Inferior parietal cortex (tissue), 1 donor: ENCODE results near the gene SDK1.

Experiments used
- DNase-seq: peaks from one replicate; pipeline ENCODE4 v3.0.0-alpha.2; 2016; ENCODE audit errors: extremely low spot score

Gene SDK1

GRCh38 chr7:3412871-3413270 is 111.8 kb downstream of the SDK1 start:
- DNase-seq, result no peak

- no peak for DNase-seq
Observed at GRCh38 chr7:3415861-3416312, 114.8 kb downstream of the SDK1 start.

- no peak for DNase-seq
Observed at GRCh38 chr7:3416453-3416852, 115.4 kb downstream of the SDK1 start.

- no peak for DNase-seq
Observed at GRCh38 chr7:3425087-3425486, 124.0 kb downstream of the SDK1 start.

GRCh38 chr7:3426064-3426463 is 125.0 kb downstream of the SDK1 start:
- DNase-seq, result no peak

GRCh38 chr7:3427957-3428356 is 126.9 kb downstream of the SDK1 start:
- peak; percentile 13 for DNase-seq

GRCh38 chr7:3429981-3430380 is 128.9 kb downstream of the SDK1 start:
- DNase-seq, result no peak

- no peak for DNase-seq
Observed at GRCh38 chr7:3430588-3430987, 129.5 kb downstream of the SDK1 start.

- DNase-seq, result no peak
Observed at GRCh38 chr7:3431306-3431705, 130.3 kb downstream of the SDK1 start.

- DNase-seq, result no peak
Observed at GRCh38 chr7:3432911-3433310, 131.9 kb downstream of the SDK1 start.

- no peak for DNase-seq
Observed at GRCh38 chr7:3434611-3435010, 133.6 kb downstream of the SDK1 start.

- DNase-seq, result no peak
Observed at GRCh38 chr7:3436112-3436511, 135.1 kb downstream of the SDK1 start.

GRCh38 chr7:3436746-3437145 is 135.7 kb downstream of the SDK1 start:
- DNase-seq, result no peak

GRCh38 chr7:3437467-3437866 is 136.4 kb downstream of the SDK1 start:
- DNase-seq, result no peak

GRCh38 chr7:3438352-3438751 is 137.3 kb downstream of the SDK1 start:
- DNase-seq, result no peak

- DNase-seq, result no peak
Observed at GRCh38 chr7:3439333-3440030, 138.4 kb downstream of the SDK1 start.

GRCh38 chr7:3440509-3440908 is 139.5 kb downstream of the SDK1 start:
- DNase-seq, result no peak

GRCh38 chr7:3443716-3444115 is 142.7 kb downstream of the SDK1 start:
- DNase-seq, result no peak

- no peak for DNase-seq
Observed at GRCh38 chr7:3446786-3447185, 145.7 kb downstream of the SDK1 start.

GRCh38 chr7:3451701-3452100 is 150.6 kb downstream of the SDK1 start:
- no peak for DNase-seq

- DNase-seq, result no peak
Observed at GRCh38 chr7:3453398-3453797, 152.3 kb downstream of the SDK1 start.

- no peak for DNase-seq
Observed at GRCh38 chr7:3455806-3456595, 154.9 kb downstream of the SDK1 start.

- DNase-seq, result no peak
Observed at GRCh38 chr7:3459111-3459510, 158.1 kb downstream of the SDK1 start.
